Measurements from ENCODE around the gene SLC36A3. TPM values are rescaled to one million over a fixed set of nuclear protein-coding genes. Genes with fewer than 3 reads are reported as not detected.
A peak's percentile ranks its signal among the peaks of the same experiment; 100 is the strongest.

The SLC36A3 gene
- total RNA-seq, 1 donor from 2014 or later = not detected

- peaks cover 2% of the 10 kb centered on the region for H3K4me1 Mint-ChIP-seq (ENCODE audit: low read depth)
- peaks cover 14% of the 10 kb centered on the region for H3K36me3 Mint-ChIP-seq (ENCODE audit: insufficient read depth)
- no peak for TF ChIP-seq CTCF (IDR thresholded peaks at IDR 0.05; ENCODE audit: unreplicated experiment)
- H3K9me3 Mint-ChIP-seq (ENCODE audit: low read depth) = no peaks in the 10 kb centered on the region
- no peak overlapping the region for H3K27ac Mint-ChIP-seq
- H3K4me3 Mint-ChIP-seq (ENCODE audit: low read depth) = no peak overlapping the region
- H3K27me3 Mint-ChIP-seq = no peaks in the 10 kb centered on the region
- DNase-seq (ENCODE audit: low spot score, unreplicated experiment) = no peak
These were observed 41.0 kb downstream of the SLC36A3 start for GRCh38 chr5:151262532-151262931.

- no peak for DNase-seq (ENCODE audit: low spot score, unreplicated experiment)
- TF ChIP-seq CTCF (IDR thresholded peaks at IDR 0.05; ENCODE audit: unreplicated experiment) = no peak
- Mint-ChIP-seq H3K36me3 (ENCODE audit: insufficient read depth) (peaks cover 3% of the 10 kb centered on the region), H3K27me3 (no peaks in the 10 kb centered on the region), H3K9me3 (ENCODE audit: low read depth) (no peaks in the 10 kb centered on the region), H3K4me3 (ENCODE audit: low read depth) (no peak overlapping the region), H3K27ac (no peak overlapping the region), H3K4me1 (ENCODE audit: low read depth) (peaks cover 2% of the 10 kb centered on the region)
These were observed 43.6 kb downstream of the SLC36A3 start for GRCh38 chr5:151259931-151260330.

- Mint-ChIP-seq H3K27me3 (no peaks in the 10 kb centered on the region), H3K9me3 (ENCODE audit: low read depth) (no peaks in the 10 kb centered on the region), H3K27ac (peak overlapping the region; percentile 73), H3K4me1 (ENCODE audit: low read depth) (peaks cover 3% of the 10 kb centered on the region), H3K4me3 (ENCODE audit: low read depth) (no peak overlapping the region), H3K36me3 (ENCODE audit: insufficient read depth) (peaks cover 1% of the 10 kb centered on the region)
- DNase-seq (ENCODE audit: low spot score, unreplicated experiment) = no peak
- TF ChIP-seq CTCF (IDR thresholded peaks at IDR 0.05; ENCODE audit: unreplicated experiment) = no peak
These were observed 44.8 kb downstream of the SLC36A3 start for GRCh38 chr5:151258816-151259215.

- no peak for TF ChIP-seq CTCF (IDR thresholded peaks at IDR 0.05; ENCODE audit: unreplicated experiment)
- Mint-ChIP-seq H3K4me1 (ENCODE audit: low read depth) (peaks cover 8% of the 10 kb centered on the region), H3K27me3 (no peaks in the 10 kb centered on the region), H3K27ac (no peak overlapping the region), H3K36me3 (ENCODE audit: insufficient read depth) (peaks cover 1% of the 10 kb centered on the region), H3K4me3 (ENCODE audit: low read depth) (no peak overlapping the region), H3K9me3 (ENCODE audit: low read depth) (no peaks in the 10 kb centered on the region)
- no peak for DNase-seq (ENCODE audit: low spot score, unreplicated experiment)
These were observed 45.4 kb downstream of the SLC36A3 start for GRCh38 chr5:151258201-151258611.

GRCh38 chr5:151257731-151258181 is 45.8 kb downstream of the SLC36A3 start:
- Mint-ChIP-seq H3K27ac (no peak overlapping the region), H3K4me3 (ENCODE audit: low read depth) (no peak overlapping the region), H3K27me3 (no peaks in the 10 kb centered on the region), H3K4me1 (ENCODE audit: low read depth) (peaks cover 8% of the 10 kb centered on the region), H3K9me3 (ENCODE audit: low read depth) (no peaks in the 10 kb centered on the region), H3K36me3 (ENCODE audit: insufficient read depth) (peaks cover 1% of the 10 kb centered on the region)
- TF ChIP-seq CTCF (IDR thresholded peaks at IDR 0.05; ENCODE audit: unreplicated experiment) = no peak
- no peak for DNase-seq (ENCODE audit: low spot score, unreplicated experiment)

Measured in progenitor cell of endocrine pancreas (in vitro differentiated cells).